IPS-11a (cell line): Measurements from ENCODE around the gene F13B.
"Not testable (repeated sequence)": the region's sequence is repeated elsewhere in the genome, so short reads cannot be mapped to it uniquely, and the experiment has no call there.

ENCODE experiments used
- H3K4me3 ChIP-seq: one replicate; pipeline ENCODE4 v1.5.1; 2013; ENCODE audit warnings: low read depth, low read length, control low read depth

F13B gene, protein sequence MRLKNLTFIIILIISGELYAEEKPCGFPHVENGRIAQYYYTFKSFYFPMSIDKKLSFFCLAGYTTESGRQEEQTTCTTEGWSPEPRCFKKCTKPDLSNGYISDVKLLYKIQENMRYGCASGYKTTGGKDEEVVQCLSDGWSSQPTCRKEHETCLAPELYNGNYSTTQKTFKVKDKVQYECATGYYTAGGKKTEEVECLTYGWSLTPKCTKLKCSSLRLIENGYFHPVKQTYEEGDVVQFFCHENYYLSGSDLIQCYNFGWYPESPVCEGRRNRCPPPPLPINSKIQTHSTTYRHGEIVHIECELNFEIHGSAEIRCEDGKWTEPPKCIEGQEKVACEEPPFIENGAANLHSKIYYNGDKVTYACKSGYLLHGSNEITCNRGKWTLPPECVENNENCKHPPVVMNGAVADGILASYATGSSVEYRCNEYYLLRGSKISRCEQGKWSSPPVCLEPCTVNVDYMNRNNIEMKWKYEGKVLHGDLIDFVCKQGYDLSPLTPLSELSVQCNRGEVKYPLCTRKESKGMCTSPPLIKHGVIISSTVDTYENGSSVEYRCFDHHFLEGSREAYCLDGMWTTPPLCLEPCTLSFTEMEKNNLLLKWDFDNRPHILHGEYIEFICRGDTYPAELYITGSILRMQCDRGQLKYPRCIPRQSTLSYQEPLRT

DNA sequence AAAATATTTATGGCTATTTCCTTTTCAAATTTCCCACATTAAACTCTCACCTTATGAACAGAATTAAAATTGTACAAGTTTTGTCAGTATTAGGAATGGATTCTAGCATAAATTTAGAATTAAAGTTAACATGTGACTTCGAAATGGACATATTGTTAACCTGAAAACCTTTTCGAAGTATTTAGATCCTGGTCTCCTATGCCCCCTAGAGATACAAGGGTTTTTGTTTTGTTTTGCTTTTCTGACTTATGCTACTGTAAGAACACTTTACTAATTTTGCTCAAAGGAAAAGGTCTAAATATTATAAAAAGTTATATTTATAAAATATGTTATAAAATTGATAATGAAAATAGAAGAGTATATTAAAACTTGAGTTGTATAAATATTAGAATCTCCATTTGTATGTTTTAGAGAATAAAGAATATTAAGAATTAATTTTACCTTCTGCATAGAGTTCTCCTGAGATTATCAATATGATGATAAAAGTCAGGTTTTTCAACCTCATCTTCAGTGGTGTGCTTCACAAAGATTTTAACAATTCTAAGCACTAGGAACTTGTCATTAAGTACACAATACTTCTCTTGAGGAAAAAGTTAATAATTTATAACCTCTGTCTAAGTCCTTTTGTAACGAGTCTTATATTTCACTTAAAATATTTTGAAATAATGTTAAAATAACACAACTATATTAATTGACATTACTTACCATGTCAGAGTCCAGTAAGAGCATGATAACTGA lies at the start of gene F13B:
Gene F13B, minus strand, starts transcription at position 542 of the 738 bp plus-strand sequence. Its CDS starts 37 bp downstream, at position 505.
- no peak within 1 kb of the TSS for H3K4me3 ChIP-seq

DNA sequence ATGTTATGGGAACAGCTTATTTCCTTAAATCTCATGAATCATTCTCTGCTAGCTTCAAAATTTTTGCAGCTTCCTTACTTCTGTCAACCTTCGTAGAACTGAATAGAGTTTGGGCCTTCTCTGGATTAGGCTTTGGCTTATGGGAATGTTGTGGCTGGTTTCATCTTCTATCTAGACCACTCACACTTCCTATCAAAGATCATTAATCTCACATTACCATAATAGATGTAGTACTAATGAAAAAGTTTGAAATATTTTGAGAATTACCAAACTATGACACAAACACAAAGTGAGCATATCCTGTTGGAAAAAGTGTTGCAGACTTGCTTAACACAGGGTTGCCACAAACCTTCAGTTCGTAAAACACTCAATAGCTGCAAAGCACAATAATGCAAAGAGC lies 49.1 kb upstream of the F13B start:
- H3K4me3 ChIP-seq = no peak overlapping the region

DNA sequence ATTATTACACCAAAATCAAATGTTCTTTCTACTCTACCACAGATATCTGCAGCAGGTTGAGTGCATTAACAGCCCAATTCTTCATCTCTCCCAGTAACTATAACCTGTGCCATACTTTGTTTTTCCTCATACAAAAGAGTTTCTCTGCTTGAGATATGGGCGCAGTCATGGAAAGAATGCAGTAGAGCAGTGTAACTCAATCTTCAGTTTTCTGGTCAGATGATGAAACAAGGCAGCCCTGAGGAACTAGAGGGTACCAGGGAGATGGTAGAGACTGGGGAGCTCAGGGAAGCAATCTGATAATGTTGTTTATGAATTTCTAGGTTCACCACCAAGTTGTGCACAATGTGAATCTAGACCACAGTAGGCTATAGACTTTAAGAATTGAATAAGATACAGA lies 39.8 kb upstream of the F13B start:
- no peak overlapping the region for H3K4me3 ChIP-seq

DNA sequence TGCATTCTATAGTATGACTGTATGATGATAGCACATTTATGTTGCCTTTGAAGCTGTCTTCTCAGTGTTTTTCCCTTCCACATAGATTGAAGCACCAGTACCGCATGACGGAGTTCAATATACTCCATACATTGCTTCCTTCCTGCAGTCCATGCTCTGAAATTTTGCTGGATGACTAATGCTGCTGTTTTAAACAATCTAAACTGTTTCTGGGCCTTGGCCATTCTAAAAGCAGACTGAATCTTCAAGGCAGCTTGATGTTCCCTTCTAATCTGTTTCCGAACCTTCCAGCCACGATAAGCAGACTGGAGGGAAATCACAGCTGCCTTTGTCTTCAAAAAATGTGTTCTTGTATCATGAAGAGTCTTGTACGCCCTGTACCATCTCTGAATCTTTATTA lies 36.2 kb upstream of the F13B start:
- H3K4me3 ChIP-seq = no peak overlapping the region

DNA sequence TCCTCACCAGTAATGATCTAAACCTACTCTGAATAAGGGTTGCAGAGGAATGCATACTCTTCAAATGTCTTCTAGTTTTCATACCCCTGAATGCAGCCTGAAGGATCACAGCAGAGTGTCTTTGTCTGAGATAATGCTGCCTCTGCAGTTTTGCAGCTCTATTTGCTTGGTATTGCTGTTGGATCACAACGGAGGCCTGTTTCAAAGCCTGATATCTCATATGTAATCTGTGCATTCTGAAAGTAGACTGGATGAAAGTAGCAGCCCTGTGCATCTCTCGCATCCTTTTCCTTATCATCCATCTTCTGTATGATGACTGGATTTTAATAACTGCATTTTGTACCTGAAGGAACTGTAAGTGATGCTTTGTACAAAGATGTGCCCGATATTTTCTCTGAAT lies 34.9 kb upstream of the F13B start:
- H3K4me3 ChIP-seq = no peak overlapping the region

DNA sequence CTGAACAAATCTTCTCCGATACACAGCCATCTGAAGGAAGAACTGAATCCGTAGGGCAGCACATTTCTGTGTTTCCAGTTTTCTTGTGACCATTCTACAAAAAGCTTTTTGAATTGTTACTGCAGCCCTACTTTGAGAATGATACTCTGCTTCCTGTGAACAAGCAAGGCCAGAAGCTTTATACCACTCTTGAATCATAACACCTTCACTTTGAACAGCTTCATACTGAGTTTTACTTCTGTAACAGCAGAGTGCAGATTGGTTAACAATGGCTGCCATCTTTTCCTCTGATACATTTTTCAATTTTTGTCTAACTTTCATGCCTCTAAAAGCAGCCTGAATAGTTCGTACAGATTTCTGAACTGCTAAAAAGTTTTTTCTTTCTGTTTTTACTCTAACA lies 33.6 kb upstream of the F13B start:
- no peak overlapping the region for H3K4me3 ChIP-seq

DNA sequence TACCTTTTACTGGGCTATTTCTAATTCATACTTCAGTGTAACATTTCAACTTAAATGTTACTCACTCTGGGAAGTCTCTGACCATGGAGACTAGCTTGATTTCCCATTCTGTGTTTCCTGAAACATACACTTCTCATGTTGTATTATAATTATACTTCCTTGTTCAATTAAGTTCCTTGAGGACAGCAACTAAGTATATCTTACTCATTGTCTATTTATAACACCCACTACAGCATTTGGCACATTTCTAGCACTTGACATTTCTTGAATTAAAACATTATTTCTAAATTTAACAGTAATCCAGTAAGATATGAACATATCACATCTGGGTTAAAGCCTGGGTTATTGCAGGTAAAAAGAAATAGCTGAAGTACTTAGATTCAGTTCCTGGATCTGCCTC lies 32.4 kb upstream of the F13B start:
- no peak overlapping the region for H3K4me3 ChIP-seq

DNA sequence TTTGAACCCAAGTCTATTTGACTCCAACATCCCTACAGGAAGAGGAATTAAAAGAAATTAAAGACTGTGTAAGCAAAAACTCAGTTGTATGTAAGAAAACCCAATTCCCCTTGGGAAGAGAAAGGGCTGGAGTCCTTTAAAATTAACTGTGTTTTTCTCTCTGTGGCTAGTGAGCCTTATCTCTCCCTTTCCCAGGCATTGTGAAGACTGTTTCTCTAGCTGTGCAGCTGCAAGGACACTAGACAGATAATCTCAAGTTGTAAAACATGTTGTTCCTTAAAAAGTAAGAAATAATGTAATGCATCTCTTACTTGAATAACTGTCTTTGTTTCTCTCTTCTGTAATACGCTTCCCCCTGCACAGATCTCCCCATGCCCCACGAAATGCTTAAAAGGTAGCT lies 29.9 kb upstream of the F13B start:
- H3K4me3 ChIP-seq = not testable (repeated sequence)

DNA sequence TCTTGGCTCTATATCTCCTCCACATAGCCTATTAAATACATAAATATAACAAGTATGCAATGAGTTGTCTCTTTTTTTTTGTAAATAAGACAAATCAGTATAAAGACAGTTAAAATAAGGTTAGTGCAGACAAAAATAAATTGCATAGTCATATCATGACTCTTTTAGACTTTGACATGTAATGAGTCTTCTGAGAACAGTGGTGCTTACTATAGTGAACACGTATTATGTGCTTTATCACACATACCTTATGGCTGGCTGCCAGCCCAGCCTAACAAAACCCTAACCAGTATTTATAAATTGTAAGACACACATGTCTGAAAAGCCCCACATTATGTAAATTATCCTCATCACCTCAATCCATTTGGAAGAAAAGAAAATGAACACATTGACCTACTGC lies 29.1 kb upstream of the F13B start:
- H3K4me3 ChIP-seq = no peak overlapping the region

DNA sequence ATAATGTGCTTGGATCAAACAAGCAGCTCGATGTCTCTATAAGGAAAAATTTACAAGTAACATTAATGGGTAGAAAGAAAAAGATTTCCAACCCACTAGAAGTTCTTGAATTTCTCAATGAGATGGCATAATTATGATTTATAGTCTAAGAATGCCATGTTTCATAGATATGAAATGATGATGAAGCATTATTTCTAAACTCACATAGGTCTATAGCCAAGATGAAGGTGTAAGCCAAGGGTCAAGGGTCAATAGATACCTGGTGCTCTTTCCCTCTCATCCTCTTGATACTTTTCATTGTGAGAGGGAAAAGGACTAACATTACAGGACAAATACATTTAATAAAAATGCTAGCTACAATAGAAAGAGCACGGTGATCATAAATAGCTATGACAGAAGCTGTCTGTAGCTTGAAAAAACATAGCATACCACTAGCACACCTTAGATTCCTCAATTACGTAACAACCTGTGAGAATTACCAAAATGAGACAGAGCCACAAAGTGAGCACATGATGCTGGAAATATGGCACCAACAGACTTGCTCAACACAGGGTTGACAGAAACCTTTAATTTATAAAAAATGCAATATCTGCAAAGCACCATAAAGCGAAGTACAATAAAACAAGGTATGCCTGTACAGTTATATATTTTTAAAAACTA lies 26.3 kb upstream of the F13B start:
- H3K4me3 ChIP-seq = no peak overlapping the region

DNA sequence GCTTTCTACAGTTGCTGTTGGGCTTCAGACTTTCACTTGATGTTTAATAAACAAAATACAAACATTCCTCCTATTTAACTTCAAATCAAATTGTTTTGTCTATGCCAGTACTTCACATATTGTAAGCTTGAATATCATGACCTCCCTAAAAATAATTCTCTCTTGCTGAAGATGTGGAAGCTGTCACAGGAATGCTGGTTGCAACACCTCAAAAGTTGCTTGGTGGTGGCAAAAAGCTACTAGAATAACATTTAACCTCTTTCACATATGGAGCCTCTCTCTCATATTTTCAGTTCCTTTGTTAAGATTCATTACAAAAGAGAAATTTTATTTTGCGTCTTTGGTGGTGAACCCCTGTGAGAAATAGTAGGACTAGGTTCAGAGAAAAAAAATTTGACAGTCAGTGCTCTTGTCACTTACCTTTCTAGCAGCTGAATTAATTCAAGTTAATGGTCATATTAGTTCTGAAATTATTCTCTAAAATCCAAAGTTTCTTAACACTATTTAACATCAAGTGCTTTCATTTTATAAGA lies 25.5 kb upstream of the F13B start:
- no peak overlapping the region for H3K4me3 ChIP-seq

DNA sequence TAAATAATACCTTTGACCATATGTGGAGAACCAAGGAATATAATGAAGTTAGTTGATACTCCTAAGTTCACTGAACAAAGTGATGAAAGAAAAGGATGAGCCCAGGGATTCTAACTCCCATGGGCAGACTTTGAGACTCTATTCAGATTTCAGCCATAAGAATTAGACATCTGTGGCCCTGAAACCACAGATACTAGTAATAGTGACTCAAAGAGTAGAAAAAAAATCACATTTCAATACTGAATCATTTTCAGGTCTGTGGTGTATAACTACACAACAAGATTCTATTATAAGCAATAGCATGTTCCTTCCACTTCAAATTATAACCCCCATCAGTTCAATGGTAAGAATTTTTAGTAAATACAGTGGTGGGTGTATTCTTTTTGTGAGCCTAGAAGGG lies 16.4 kb upstream of the F13B start:
- no peak overlapping the region for H3K4me3 ChIP-seq

DNA sequence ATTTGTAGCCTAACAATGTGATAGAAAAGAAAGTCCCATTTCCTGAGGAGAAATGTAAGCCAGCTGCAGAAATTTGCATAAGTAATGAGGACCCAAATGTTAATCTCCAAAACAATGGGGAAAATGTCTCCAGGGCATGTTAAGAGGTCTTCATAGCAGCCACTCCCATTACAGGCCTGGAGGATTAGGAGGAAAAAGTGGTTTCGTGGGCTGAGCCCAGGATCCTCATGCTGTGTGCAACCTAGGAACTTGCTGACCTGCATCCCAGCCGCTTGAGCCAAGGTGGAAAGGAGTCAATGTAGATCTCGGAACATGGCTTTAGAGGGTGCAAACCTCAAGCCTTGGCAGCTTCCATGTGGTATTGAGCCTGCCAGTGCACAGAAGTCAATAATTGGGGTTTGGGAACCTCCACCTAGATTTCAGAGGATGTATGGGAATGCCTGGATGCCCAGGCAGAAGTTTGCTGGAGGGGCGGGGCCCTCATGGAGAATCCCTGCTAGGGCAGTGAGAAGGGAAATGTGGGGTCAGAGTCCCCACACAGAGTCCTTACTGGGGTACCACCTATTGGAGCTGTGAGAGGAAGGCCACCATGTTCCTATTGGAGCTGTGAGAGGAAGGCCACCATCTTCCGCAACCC lies 14.2 kb upstream of the F13B start:
- no peak overlapping the region for H3K4me3 ChIP-seq

DNA sequence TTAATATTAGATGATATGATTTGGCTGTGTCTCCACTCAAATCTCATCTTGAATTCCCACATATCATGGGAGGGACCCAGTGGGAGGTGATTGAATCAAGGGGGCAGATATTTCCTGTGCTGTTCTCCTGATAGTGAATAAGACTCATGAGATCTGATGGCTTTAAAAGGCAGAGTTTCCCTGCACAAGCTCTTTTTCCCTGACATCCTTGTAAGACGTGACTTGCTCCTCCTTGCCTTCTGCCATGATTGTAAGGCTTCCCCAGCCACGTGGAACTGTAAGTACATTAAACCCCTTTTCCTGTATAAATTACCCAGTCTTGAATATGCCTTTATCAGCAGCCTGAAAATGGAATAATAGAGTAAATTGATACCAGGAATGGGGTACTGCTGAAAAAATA lies 13.3 kb upstream of the F13B start:
- no peak overlapping the region for H3K4me3 ChIP-seq

DNA sequence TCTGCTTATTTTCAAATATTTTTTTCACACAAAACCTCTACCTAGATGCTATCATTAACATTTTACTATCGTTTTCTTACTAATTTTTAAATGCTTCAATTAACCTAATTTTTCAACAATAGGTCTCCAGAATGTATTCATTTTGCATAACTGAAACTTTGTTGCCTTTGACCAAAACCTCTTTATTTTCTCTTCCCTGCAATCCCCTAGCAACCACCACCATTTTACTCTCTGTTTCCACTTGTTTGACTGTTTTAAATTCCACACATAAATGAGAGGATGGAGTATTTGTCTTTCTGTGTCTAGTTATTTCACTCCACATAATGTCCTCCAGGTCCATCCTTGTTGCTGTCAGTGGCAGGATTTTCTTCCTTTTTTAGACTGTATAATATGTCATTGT lies 9.5 kb upstream of the F13B start:
- no peak overlapping the region for H3K4me3 ChIP-seq

DNA sequence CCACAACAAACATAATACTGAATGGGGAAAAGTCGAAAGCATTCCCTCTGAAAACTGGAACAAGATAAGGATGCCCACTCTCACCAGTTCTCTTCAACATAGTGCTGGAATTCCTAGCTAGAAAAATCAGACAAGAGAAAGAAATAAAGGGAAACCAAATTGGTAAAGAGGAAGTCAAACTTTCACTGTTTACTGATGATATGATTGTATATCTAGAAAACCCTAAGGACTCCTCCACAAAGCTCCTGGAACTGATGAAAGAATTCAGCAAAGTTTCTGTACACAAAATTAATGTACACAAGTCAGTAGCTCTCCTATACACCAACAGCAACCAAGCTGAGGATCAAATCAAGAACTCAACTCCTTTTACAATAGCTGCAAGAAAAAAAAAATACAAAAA lies 6.9 kb upstream of the F13B start:
- H3K4me3 ChIP-seq = no peak overlapping the region

DNA sequence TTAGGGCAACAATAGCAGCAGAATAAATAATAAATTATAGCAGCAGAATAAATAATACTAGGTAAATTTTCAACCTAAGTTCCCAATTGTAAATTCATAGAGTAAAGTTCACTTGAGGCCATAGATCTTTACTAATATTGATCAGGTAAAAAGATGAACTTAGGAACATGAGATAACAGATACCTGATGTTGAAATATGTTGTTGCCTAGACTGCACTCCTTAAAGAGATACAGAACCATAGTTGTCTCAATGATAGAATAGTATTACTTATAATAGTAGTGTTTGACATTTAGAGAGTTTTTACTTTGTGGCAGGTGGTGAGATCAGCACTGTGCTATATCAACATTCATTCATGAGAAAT lies 378 bp upstream of the F13B start:
- no peak overlapping the region for H3K4me3 ChIP-seq

DNA sequence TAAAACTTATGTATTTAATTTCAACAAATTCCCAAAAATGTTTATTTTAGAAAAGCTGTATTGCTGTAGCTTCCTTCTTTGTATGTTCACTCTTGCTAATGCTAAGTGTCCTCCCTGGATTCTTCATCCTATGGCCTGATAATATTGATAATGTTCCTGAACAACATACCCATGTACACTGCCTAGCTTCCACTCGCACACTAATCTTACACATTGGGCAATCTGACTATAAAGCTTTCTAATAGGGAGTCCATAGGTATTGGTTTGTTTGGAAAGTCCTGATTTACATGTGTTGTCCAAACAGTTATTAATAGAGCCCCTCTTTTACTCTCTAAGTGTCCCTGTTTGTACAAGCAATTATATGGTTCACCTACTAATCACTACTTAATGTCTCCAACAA lies 783 bp downstream of the F13B start:
- H3K4me3 ChIP-seq = no peak overlapping the region

DNA sequence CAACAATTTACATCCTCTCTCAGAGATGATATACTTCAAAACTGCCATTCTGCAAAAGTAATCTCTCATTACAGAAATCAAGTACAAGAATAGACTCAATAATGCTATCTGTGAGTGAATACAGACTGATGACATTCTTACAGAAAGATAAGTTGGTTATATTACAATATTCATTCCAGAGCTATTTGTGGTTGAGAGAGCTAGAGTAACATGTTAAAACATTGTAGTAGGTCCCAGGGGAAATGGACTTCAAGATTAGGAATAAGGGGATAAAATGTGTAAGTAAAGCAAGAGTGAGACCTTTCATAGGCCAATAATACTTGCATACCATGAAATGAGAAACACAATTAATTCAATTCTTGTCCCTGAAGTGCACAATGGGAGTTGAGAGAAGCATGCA lies 1.5 kb downstream of the F13B start:
- no peak overlapping the region for H3K4me3 ChIP-seq

DNA sequence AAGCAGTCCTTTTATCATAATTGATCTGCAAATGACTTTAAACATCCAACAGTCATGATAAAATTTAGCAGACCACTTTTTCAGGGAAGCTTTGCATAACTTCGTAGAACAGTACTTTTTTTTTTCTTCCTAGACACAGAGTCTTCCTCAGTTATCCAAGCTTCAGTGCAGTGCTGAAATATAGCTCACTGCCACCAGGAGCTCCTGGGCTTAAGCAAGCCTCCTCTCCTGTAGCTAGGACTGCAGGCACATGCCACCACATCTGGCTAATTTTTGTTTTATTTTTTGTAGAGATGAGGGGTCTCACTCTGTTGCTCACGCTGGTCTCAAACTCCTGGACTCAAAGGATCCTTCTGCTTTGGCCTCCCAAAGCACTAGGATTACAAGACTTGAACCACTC lies 3.8 kb downstream of the F13B start:
- H3K4me3 ChIP-seq = no peak overlapping the region

DNA sequence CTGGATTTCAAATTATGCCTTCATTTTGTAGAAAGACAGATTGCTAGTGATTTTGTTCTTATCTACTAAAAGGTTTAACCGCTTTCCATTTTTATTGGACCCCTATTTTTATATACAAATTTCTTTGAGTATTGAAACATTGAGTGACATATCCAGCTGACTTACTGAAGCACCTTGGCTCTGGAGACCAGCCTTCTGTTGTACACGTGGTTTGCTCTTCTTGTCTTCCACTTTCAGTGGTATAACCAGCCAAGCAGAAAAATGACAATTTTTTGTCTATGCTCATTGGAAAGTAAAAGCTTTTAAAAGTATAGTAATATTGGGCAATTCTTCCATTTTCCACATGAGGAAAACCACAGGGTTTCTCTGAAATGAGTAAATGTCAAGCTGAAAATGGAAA lies 4.4 kb downstream of the F13B start:
- no peak overlapping the region for H3K4me3 ChIP-seq
